GM18907 (cell line): ENCODE data around the gene ANKRD44.

Experiments
- ATAC-seq: cut with Tn5 transposase; IDR thresholded peaks from one replicate; pipeline ENCODE4 v1.9.1; 2021; ENCODE audit warnings: mild to moderate bottlenecking, moderate library complexity; ENCODE audit not compliant: unreplicated experiment

The ANKRD44 gene

DNA sequence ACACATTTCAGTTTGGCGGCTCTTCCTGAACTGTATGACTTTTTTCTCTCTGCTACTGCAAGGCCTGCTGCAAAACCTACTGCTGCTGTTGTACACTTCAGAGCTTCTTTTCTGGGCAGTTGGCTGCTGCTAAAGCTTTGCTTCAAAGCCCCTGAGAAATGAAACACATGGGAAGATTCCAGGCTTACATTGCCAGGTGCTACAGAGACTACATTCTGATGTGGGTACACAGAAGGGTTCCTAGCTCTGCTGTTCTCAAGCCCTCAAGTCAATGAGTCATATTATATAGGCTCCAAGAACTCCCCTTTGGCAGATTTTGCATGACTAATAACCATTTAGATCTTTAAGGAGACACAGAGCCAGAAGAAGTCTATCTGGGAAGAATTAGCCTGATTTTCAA, 371.2 kb downstream of the ANKRD44 start:
- ATAC-seq, result no peak
